Stimulated activated CD4-positive, alpha-beta T cell treated with anti-CD3 and anti-CD28 coated beads, Interleukin-1b, Interleukin-23, amount 100 ng/mL, for 1 hour (primary cell): Measurements from ENCODE around the gene TMPRSS7.

Experiments
- DNase-seq, 2 donors: peaks; one replicate each; pipeline ENCODE4 v3.0.0-alpha.2; 2020; ENCODE audit warnings: low read depth in 2 of 2

The TMPRSS7 gene

DNA sequence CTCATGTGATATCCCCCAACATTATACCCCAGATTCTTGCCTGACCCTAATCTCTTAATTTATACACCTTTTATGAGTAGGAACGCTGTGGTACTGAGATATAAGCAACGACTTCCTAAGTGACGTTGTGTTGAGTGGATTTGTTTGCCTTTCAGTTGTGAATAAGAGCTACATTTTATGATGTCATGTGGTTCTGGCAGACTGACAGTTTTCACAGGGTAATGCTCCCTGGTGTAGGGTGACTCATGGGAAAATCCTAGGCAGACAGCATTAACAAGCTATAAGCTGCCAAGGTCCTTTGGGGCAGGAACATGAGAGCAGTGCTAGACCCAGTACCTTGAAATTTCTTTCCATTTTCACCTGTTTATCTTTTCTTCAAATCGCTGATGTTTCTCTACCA, 62.8 kb downstream of the TMPRSS7 start:
- no peak for DNase-seq

DNA sequence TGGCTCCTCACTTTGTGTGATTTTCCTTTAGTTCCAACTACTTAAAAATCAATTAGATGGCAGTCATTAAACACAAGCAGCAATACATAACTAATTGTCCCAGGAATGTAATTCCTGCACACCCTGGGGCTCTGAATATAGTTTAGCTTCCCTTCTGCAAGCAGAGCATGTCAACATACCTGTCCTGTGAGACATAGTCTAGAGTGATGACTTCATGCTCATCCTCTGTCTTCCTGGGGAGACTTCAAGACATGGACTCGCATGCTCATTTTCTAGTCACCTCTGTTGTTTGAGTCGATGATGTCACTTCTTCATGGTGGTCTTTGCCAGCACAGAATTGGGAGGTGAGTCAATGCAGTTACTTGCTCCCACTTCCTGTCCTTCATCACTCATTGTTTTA, 67.4 kb downstream of the TMPRSS7 start:
- DNase-seq: no peak

DNA sequence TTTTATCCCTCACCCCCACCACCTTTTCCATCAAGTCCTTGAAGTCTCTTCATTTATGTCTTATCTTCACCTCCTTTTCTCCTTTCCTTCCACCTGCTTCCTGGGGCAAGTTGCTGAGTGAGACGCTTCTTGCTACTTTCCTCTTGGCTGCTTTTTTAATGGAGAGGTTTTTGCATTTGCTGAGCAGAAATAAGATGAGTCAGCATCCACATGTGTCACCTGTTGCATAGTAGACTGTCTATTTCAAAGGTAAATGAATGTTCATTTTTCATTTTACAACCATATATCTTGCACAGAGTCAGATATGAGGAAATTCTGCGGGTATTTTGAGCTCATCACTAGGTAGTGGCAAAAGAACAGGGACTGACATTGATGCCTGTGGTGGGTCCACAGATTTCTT, 70.2 kb downstream of the TMPRSS7 start:
- no peak for DNase-seq

DNA sequence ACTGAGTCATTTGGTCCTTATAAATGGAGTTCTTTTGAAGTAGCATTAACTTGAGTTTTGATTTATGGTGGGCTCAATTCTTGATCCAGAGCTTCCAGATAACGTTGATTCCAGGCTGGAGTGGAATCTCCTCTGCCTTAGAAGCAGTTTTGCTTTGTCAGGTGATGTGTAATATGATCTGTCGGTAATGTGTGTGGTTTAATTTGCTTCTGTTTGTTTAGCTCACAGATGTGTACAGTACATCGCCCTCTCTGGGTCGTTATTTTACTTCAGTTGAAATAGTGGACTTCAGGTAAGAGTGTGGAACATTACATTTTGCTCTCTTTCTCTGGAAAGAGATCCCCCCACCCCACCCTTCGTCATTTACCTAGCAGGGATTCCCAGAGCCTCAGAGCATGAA, 74.8 kb downstream of the TMPRSS7 start:
- no peak for DNase-seq

DNA sequence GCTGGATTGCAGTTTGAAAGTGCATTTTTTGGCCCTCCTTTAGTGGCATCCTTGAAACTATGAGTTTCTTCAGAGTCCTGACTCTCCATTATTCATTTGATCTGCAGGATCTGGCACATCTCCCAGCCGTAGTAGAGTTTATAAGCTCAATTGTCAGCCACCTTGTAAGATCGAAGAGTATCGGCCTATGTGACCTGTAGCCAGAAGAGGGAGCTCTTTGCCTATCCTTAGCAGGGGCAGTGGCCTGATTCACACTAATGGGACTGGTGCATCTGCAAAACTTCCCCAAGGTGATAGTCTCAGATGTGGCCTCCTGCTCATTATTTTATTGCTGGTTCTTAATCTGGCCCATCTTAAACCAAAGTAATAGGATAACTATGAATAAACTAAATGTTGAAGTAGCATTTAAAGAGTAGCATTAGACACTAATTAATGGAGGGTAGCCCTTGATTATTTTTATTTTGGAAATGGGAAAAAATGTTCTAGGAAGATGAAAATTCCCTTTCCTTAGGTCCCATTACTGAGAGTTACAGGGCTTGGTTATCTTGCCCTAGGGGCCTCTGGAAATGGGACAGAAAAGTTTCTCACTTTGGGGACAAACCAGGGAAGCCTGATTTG, 77.4 kb downstream of the TMPRSS7 start:
- peak; percentile 24 to 27 for DNase-seq

DNA sequence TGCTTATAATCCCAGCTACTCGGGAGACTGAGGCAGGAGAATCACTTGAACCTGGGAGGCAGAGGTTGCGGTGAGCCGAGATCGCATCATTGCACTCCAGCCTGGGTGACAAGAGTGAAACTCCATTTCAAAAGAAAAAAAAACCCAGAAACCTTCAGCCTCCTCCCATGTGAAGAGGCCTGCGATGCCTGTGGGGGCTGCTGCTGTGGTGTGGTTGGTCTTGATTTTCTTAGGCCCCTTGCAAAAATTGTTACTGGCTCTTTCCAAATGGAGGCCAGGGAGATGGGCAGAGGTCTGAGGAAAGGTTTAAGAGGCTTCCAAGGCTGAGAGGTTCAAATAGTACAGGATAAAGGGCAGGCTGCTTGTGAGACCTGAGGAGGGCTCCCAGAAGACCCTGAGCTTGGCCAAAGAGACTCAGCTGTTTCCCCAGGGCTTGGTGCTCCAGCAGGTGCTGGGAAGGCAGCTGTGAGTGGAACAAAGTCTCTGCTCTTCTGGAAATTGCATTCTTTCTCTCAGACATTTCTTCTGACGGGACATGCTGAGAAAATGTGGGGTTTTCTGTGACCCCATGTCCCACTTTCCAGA, 80.1 kb downstream of the TMPRSS7 start:
- DNase-seq: no peak

DNA sequence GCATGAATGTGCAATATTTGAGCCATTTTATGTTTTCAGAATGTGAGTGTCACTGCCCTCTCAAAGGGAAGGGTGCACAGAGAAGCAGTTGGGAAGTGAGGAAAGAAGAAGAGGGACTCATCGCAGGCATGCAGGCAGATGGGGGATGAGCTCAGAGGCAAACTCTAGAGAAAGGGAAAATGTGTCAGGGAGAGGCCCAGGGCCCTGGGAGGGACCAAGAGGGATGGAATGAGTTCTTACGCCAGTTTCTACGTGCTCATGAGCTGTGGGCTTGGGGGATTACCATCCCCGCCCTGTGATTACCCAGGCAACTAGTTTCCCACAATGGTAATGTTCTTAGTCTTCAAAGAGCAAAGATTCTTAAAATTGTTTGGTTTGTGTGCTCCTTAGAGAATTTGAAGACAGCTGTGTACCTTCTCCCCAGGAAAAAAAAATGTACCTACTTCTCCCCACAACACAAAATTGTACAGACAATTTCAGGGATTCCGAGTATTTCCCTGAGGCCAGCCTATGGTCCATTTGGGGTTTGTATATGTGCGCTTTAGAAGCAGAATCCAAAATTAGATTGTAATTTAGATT, 80.7 kb downstream of the TMPRSS7 start:
- no peak for DNase-seq

DNA sequence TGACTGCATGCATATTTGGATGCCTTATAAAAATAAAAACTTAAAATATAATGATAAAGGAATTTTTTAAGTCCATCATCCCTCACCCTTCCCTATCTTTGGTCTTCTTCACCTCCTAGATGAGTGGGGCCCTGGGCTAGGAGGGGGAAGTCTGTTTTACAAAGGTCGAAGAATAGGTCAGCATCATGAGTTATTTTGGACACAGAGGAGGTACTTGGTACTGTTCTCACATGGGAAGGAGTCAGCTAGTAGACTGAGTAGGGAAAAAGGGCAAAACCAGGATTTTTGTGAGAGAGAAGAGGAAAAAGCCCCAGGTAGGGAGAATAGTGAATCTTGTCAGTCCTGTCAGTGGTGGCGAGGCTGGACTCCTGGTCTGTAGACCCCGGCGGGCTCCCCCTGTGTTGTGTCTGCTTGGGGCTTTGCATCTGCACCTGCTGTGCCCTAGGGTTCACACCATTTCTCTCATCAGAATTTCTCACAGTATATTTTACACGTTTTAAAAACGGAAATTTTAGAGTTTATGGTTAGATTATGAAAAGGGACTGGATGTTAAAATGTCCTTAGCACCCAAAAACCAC, 81.4 kb downstream of the TMPRSS7 start:
- no peak for DNase-seq

DNA sequence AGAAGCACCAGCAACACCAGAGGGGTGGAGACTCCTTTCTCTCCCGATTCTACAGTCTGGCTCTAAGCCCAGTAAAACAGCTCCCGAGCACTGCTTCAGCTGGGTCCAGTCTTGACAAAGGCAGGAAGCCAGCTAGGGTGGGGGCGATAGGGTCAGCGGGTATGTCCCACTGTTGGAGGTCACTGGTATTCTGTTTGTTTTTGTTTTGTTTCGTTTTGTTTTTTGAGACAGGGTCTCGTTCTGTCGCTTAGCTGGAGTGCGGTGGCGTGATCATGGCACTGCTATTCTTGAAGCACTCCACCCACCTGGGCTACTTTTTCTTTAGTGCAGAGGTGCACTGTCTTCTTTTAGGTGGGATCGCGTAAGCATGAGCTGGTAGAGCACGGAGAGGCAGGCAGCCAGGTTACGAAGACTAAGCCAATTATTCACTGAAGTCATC, 82.2 kb downstream of the TMPRSS7 start:
- DNase-seq: no peak

DNA sequence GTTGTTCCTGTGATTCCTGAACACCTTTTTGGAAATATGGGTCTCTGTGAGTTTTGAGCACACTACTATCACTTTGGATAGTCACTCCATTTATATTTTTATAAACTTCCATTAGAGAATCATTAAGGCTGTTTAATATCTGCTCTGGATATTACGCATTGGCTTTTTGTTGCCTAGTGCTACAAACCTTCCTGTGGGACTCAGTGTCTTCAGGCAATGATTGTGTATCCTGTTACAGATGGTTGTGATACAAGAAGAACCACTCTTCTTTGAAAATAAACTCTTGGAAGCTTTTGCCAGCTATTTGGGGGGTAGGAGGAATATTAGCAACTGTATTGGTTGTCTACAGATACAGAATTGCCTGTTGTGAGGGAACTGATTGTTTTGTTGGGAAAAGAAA, 82.9 kb downstream of the TMPRSS7 start:
- no peak for DNase-seq

DNA sequence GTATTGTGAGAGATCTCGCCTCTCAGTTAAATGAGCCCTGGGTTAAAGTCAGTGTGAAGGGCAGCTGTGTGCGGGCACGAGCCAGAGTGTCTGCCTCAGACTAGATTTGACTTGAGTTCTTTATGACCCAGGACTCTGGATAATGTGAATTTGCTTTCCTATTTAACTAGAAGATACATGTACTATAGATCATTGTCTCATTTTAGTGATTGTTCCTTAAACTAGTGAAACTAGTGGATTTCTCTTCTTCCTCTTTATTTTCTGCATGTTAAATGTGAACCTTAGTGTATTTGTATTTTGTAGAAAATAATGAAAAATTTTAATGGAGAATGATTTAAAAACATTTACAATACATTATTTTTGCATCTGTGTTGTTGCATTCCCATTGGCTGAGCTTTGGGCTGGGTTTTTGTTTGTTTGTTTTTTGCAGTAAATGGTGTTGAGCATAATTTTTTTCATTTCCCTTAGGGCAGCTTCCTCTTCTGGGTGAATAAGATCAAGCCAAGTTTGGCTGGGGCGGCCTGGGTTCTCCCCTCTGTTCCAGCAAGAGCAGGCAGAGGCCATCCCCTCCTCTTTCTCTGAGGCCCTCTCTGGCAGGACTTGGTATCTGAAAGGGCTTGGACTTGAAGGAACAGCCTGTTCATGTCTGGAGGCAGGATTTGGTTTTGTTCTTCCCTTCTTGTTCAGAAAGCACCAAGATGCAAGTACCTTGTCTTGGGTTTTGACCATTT, 83.5 kb downstream of the TMPRSS7 start:
- no peak for DNase-seq

DNA sequence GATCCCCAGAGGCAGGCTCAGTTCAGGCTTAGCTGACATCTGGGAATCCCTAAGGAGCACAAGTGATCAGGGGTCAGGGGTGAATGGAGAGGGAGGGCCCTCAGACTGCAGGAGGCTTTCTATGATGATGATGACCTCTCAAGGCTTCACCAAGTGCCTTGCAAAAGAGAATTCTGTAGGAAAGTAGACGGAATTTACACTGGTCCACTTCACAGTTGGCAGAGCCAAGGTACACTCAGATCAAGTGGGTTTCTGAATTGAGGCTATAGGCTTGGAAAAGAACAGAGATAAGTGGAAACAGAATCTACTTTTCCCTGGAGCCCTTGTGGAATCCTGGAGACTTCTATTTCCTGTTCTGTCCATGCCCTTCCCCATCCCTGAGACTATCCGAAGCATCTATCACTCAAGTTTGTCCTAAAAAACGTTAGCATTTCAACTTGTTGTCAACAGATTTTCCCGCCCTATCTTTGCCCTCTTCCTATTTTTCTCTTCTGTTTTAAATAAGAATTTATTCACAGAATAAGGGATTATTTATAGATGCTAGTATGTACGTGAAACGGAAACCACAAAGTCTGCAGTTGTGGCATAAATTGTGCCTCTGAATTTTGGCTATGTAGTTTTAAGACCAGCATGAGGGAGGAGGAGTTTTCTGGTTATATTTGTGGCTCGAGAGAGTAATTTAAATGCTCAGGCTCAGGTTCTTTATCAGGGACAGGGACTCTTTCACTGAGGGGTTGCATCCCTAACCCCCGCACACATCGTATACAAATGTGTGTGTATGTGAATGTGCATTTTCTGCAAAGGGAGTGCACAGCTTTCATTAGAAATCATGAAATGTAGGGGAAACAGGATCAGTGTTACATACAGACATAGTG, 85.7 kb downstream of the TMPRSS7 start:
- no peak for DNase-seq

DNA sequence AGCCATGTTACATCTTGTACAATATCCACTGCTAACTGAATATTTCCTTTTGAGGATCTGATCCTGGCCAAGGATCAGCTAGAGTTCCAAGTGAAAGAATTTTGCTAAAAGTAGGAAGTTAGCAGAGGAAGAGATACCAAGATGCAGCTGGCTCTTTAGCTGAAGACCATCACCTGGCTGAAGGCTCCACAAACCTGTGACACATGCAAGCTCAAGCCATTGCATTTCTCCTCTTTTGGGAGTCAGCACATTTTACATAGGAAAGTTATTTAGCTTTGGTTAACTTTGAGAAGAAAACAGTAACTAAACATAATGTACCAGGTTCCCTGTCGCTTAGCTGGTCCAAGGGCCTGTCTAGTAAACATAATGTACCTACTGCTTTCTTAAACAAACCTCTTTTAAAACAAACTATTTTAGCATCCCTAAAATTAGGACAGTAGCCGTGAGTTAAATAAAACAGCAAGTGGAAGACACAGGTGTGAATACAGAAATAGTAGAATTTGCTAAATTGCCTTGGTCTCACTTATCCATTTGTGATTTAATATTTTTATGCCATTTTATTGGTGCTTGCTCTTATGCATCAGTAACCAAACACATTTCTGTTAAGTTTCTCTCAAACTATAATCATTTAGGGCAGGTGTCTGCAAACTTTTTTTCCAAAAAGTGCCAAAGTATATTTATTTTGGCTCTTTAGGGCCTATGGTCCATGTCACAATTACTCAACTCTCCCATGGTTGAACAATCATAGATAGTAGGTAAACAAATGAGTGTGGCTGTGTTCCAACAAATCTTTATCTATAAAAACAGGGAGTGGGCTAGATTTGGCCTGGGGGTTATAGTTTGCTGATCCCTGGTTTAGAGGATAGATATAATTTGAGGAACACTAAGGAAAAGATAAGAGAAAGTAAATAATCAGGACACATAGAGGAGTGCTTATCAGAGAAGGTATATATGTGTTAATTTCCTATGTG, 87.3 kb downstream of the TMPRSS7 start:
- DNase-seq: no peak

DNA sequence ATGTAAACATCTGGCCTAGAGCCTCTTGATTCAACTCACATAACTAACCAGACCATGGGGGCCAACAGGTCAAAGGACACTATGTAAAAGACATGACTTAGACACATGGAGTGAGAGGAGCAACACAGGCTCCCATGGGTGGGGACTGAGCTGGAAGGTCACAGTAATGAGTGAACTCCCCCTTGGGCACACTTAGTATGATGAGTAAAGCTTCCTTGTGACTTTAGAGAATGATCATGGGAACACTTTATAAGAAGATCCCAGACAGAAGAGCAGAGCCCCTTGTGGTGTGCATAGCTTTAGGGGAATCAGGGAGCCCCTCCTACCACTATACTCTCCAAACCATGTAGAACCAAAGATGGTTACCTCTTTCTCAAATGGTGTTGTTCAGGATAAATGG, 88.3 kb downstream of the TMPRSS7 start:
- DNase-seq: no peak

DNA sequence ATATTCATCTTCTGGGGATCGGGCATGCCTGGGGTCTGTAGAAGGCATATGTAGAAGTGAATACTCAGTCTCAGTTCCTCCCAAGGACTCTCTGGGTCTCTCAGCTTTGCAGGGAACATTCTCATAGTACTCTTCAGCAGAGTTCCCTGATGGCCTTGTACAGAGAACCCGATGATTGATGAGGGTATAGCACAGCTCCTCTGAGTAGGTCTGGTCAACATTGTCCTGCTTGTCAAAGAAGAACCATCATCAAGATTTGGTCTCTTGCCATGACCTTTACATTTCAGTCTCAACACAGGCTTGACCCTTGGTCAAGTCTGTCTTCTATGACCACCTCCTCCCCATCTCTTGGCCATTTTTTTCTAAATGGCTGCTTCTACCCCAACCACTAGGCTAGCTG, 89.0 kb downstream of the TMPRSS7 start:
- DNase-seq: no peak

DNA sequence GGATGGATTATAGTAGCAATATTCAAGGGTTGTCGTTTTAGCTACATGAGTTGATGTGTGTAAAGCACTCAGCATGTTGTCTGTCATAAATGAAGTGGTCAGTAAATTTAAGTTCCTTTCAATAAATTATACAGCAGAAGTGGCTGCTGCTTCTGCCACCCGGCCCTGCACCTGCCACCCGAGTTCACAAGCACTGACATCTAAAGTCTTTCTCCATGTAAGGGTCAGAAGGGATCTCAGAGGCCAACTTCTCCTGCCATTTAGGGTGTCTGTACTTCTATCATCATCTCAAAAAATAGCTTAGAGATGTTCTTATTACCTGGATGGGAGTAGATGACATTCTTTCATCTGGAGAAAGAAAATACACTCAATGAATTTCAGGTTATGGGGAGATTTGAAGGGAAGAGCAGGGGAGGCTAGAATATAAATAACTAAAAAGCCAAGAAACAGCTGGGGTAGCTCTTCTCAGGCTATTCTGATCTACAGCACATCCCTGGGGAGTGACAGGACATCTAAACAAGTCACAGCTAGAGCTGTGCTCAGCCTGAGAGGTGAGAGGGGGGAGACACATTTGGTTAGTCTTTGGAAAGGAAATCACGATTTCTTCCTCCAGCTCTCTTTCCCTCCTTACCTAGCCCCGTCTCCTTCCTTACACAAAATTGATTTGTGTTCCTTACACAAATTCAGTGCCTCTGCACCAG, 90.5 kb downstream of the TMPRSS7 start:
- DNase-seq: no peak

DNA sequence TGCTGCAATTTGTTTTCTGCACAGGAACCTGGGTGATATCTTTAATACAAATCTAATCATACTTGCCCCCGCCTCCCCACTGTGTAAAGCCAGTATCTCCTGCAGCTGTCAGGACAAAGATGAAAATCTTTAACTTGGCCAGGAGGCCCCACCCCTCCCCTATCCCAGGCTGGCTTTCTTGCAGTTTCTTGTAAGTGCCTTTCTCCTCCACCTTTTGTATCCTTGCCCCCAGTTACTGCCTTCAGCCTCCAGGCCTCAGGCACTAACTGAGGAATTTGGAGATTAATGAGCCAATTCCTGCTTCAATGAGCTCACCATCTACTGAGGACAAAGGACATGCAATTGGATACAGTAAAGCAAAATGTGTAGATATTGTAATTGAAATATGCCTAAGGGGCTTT, 92.0 kb downstream of the TMPRSS7 start:
- DNase-seq: no peak

DNA sequence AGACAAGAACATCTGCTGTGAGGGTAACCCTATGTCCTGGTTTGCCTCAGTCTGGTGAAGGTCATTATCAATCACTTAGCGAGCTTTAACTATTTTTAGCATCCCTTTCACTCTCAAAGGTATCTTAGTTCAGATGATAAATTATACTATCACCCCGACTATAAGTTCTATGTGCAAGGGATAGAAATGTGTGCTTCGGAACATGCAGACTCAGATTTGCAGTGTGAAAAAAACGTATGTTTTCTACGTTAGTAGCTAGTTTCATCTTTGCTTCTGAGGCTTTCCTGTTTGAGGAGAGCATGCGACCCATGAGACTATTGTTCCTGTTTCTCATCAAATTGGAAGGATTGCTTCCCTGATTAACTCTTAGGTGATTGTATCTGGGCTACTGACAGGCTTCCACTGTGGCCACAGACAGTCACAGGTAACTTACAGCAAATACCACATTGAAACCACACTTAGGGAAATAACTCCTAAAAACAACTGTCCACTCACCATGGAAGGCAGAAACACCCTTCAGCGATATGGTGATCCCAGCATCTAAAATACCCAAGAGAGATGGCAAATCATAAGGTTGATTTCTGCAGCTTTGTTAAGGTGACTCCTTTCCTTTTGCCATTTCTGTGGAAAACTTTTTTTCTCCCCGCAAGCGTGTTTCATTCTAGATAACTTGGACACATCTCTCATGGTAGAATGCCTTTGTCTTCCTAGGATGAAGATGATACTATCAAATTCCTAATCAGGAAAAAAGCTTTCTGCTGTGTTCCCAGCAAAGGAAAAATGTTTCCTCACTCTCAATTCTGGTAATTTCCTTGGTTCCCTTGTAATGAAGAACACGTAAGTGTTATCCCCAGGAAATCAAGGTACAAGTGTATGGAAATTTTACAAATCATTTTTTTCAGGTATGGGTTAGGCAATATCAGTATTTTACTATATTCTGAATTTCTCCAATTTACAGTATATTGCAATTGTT, 93.3 kb downstream of the TMPRSS7 start:
- no peak for DNase-seq
